Heart left ventricle (tissue), 16 donors: Measurements from ENCODE around the gene C12orf43. TPM values are rescaled to one million over a fixed set of nuclear protein-coding genes. Genes with fewer than 3 reads are reported as not detected.

ENCODE experiments used
- ATAC-seq, 4 donors: fragments of 200-7000 bp; cut with Tn5 transposase; one replicate each; pipeline ENCODE4 v1.9.1; 2020 to 2022; ENCODE audit warnings: moderate library complexity in 4 of 4, mild to moderate bottlenecking in 3 of 4, moderate number of reproducible peaks in 1 of 4
- DNase-seq, 5 donors: peaks; one replicate each; pipeline ENCODE4 v3.0.0-alpha.2; 2020
- H3K27ac ChIP-seq, 12 donors: fragments of 200-600 bp; sonication (generic) in 4 of 12; one replicate each; pipeline versions ENCODE4 v1.5.0 to v1.8.0; 2016 to 2022; ENCODE audit warnings: mild to moderate bottlenecking in 2 of 12
- H3K27me3 ChIP-seq, 9 donors: fragments of 200-600 bp; sonication (generic) in 2 of 9; one replicate each; pipeline versions ENCODE4 v1.5.1 to v1.8.0; 2016 to 2022; ENCODE audit warnings: mild to moderate bottlenecking in 3 of 9
- H3K36me3 ChIP-seq, 9 donors: fragments of 200-600 bp; sonication (generic) in 2 of 9; one replicate each; pipeline versions ENCODE4 v1.5.0 to v1.8.0; 2018 to 2022; ENCODE audit warnings: mild to moderate bottlenecking in 2 of 9
- H3K4me1 ChIP-seq, 12 donors: fragments of 200-600 bp; sonication (generic) in 4 of 12; one replicate each; pipeline versions ENCODE4 v1.5.0 to v1.8.0; 2016 to 2022; ENCODE audit warnings: mild to moderate bottlenecking in 3 of 12
- H3K4me3 ChIP-seq, 12 donors: fragments of 200-600 bp; sonication (generic) in 4 of 12; one replicate each; pipeline versions ENCODE4 v1.5.0 to v1.8.0; 2017 to 2022; ENCODE audit warnings: mild to moderate bottlenecking in 9 of 12, moderate library complexity in 4 of 12
- H3K9me3 ChIP-seq, 12 donors: fragments of 200-600 bp; sonication (generic) in 4 of 12; one replicate each; pipeline versions ENCODE4 v1.5.0 to v1.8.0; 2016 to 2022; ENCODE audit warnings: mild to moderate bottlenecking in 1 of 12
- CTCF ChIP-seq, 12 donors: fragments of 200-600 bp; sonication (generic) in 4 of 12; IDR thresholded peaks; one replicate each; pipeline versions ENCODE4 v1.5.0 to v1.8.0; 2018 to 2022; ENCODE audit warnings: antibody characterized with exemption in 12 of 12, mild to moderate bottlenecking in 5 of 12
- POLR2A ChIP-seq, 2 donors: fragments of 450-650 bp; IDR thresholded peaks; one replicate each; pipeline ENCODE4 v1.6.1; 2017; ENCODE audit warnings: antibody characterized with exemption in 2 of 2, mild to moderate bottlenecking in 2 of 2, moderate library complexity in 2 of 2
- WGBS, 4 donors: extraction: QIAGEN DNeasy Blood & Tissue Kit in 2 of 4; methylation state at CpG; one replicate each; pipeline versions ENCODE4 v1.1.5 to v1.1.7; 2013 to 2018; 5-methylcytosine and 5-hydroxymethylcytosine counted together
- intact Hi-C, 10 donors: fragments of 100-400 bp; cut with DNase I; formaldehyde crosslinking; loops; one replicate each; pipeline versions ENCODE4 v1.11.1 to v1.14.2; 2022
- polyA plus RNA-seq, 2 donors: library from polyadenylated mRNA; stranded (reverse); fragments of 200-250 nt; gene quantifications; one replicate each; pipeline ENCODE4 v1.2.3, GENCODE V29; 2013
- total RNA-seq, 9 donors: library from RNA; depleted of rRNA in 2 of 9; stranded (reverse); fragments of >200 nt in 2 of 9; fragmentation: NEBNext Ultra II Directional in 3 of 9; extraction: Animal tissue kit (Norgen Biotek cat#: 25700) in 3 of 9; gene quantifications; one replicate each; pipeline versions ENCODE4 v1.1.0 to v1.2.4, GENCODE V29; 2016 to 2023
- donor health status: ischemic (EF 13 %, LVEDD 7.1; RV severe dilation, severe dysfunction).
- donor health status: healthy with polysubstance abuse.
- donor health status: DM: no; HTN: yes; CAD: no.
- donor health status: DM: no; HTN: no; CAD: no.
- donor health status: ischemic (EF 25% LVEDD 6.9; RV normal size, moderate dysfunction).
- donor health status: ischemic (EF 25% LVEDD 5.7; RV mildly dilated, moderate dysfunction).
- donor health status: healthy.
- donor health status: DM: yes; HTN: yes; CAD: no.
- donor health status: ischemic (EF 35%, LVEDD 5.7; RV mildly dilated, moderate dysfunction).
- donor health status: nonischemic (EF 11% LVEDD 7.7; RV severe dilation, severe dysfunction).
- donor health status: DM: yes; HTN: yes; CAD: no.
- donor health status: PGD.
- donor health status: ischemic (EF 29% LVEDD 5.4; RV normal size, mild dysfunction).
- donor health status: nonischemic (EF 23%, LVEDD 6.1; RV moderate dilation, normal function).

Gene C12orf43
- total and polyA plus RNA-seq, 11 donors, result 5.9 to 16.3 (median 9.2) TPM

DNA sequence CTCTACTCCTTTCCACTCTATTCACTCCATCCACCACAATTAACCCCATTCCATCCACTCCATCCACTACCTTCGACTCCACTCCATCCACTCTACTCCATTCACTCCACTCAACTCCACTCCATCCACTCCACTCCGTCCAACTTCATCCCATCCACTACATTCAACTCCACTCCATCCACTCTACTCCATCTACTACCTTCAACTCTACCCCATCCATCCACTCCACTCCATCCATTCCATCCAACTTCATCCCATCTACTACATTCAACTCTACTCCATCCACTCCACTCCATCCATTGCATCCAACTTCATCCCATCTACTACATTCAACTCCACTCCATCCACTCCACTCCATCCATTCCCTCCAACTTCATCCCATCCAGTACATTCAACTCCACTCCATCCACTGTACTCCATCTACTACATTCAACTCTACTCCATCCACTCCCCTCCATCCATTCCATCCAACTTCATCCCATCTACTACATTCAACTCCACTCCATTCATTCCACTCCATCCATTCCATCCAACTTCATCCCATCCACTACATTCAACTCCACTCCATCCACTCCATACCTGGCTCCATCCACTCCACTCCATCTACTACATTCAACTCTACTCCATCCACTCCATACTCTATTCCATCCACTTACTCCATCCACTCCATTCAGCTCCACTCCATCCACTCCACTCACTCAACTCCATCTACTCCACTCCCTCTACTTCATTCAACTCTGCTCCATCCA lies 21.5 kb downstream of the C12orf43 start:
- Histone ChIP-seq H3K4me3 (no peak overlapping the region), H3K9me3 (no peaks in the 10 kb centered on the region), H3K4me1 (peaks cover 0 to 6% (median 0%) of the 10 kb centered on the region in 12 donors), H3K27ac (no peak overlapping the region), H3K27me3 (peaks cover 0 to 21% (median 0%) of the 10 kb centered on the region in 9 donors), H3K36me3 (no peaks in the 10 kb centered on the region)
- WGBS, 4 donors, result 86 to 93% (median 92%) methylated on average over 2 of the region's 2 CpGs
- ATAC-seq (no peak), DNase-seq (no peak)
- TF ChIP-seq POLR2A (IDR thresholded peaks at IDR 0.05), result no peak
- TF ChIP-seq CTCF (IDR thresholded peaks at IDR 0.05), result no peak
- intact Hi-C loops, result no loop called here

- Histone ChIP-seq H3K4me3 (no peak overlapping the region), H3K36me3 (no peaks in the 10 kb centered on the region), H3K4me1 (peaks cover 0 to under 1% (median 0%) of the 10 kb centered on the region in 12 donors), H3K9me3 (no peaks in the 10 kb centered on the region), H3K27ac (no peak overlapping the region), H3K27me3 (peaks cover 0 to 14% (median 0%) of the 10 kb centered on the region in 9 donors)
- 81 to 88% (median 86%) methylated on average over 10 to 15 of the region's 15 CpGs for WGBS, 4 donors
- DNase-seq, result no peak
- intact Hi-C loops, result no loop called here
- no peak for TF ChIP-seq POLR2A (IDR thresholded peaks at IDR 0.05)
- no peak for TF ChIP-seq CTCF (IDR thresholded peaks at IDR 0.05)
- ATAC-seq, result no peak
Measured at GRCh38 chr12:120994059-120994458, 22.2 kb downstream of the C12orf43 start.

DNA sequence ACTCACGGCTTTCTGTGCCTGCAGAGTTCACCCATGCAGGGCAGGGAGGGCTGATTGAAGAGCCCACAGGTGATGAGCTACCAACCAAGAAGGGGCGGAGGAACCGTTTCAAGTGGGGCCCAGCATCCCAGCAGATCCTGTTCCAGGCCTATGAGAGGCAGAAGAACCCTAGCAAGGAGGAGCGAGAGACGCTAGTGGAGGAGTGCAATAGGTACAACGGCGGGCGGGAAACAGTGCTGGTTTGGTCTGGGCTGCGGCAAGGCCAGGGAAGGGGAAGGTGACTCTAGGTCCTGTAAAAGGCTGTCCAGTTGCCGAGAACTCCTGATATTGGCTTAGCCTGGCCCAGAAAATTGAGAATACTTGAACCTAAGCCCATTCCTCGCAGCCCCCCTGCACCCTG lies 22.8 kb downstream of the C12orf43 start:
- intact Hi-C loops, result no loop called here
- Histone ChIP-seq H3K4me3 (no peak overlapping the region), H3K9me3 (no peaks in the 10 kb centered on the region), H3K27me3 (peaks cover 0 to 9% (median 0%) of the 10 kb centered on the region in 9 donors), H3K27ac (no peak overlapping the region), H3K36me3 (no peaks in the 10 kb centered on the region), H3K4me1 (no peaks in the 10 kb centered on the region)
- DNase-seq (no peak), ATAC-seq (no peak)
- TF ChIP-seq POLR2A (IDR thresholded peaks at IDR 0.05), result no peak
- no peak for TF ChIP-seq CTCF (IDR thresholded peaks at IDR 0.05)
- 83 to 87% (median 84%) methylated on average over 9 to 11 of the region's 11 CpGs for WGBS, 4 donors

- no peaks in the 10 kb centered on the region for H3K9me3 ChIP-seq
- H3K27me3 ChIP-seq, result peaks cover 0 to 7% (median 0%) of the 10 kb centered on the region in 9 donors
- H3K27ac ChIP-seq, result no peak overlapping the region
- no peak for TF ChIP-seq POLR2A (IDR thresholded peaks at IDR 0.05)
- TF ChIP-seq CTCF (IDR thresholded peaks at IDR 0.05), result no peak
- H3K4me3 ChIP-seq, result no peak overlapping the region
- 86 to 100% (median 94%) methylated on average over 1 of the region's 1 CpG for WGBS, 4 donors
- DNase-seq (no peak), ATAC-seq (no peak)
- H3K36me3 ChIP-seq, result no peaks in the 10 kb centered on the region
- intact Hi-C loops, result no loop called here
- no peaks in the 10 kb centered on the region for H3K4me1 ChIP-seq
Measured at GRCh38 chr12:120992989-120993388, 23.3 kb downstream of the C12orf43 start.
